ENCODE data around the gene MEIOC. TPM values are rescaled to one million over a fixed set of nuclear protein-coding genes. Genes with fewer than 3 reads are reported as not detected.

The MEIOC gene
- total and polyA plus RNA-seq, 2 experiments from 2014 or later, result 0.21 to 1.1 TPM

Other genes starting within 250 kb of the MEIOC start
- 22.7 and 34.7 TPM in 2 replicates for gene GPATCH8, start 153.1 kb upstream of the MEIOC start, total RNA-seq
- gene GPATCH8, start 153.1 kb upstream of the MEIOC start, polyA plus RNA-seq, result 38.7 and 47.6 TPM in 2 replicates
- gene FZD2, start 99.0 kb upstream of the MEIOC start, total RNA-seq, result 47.1 and 47.4 TPM in 2 replicates
- gene FZD2, start 99.0 kb upstream of the MEIOC start, polyA plus RNA-seq, result 51.5 and 63.4 TPM in 2 replicates
- 31.0 and 33.4 TPM in 2 replicates for gene CCDC43, start 33.3 kb downstream of the MEIOC start, total RNA-seq
- gene CCDC43, start 33.3 kb downstream of the MEIOC start, polyA plus RNA-seq, result 27.7 and 39.2 TPM in 2 replicates
- gene DBF4B, start 52.2 kb downstream of the MEIOC start, total RNA-seq, result 12.2 and 26.8 TPM in 2 replicates
- gene DBF4B, start 52.2 kb downstream of the MEIOC start, polyA plus RNA-seq, result 15.3 and 23.2 TPM in 2 replicates
- gene ADAM11, start 102.5 kb downstream of the MEIOC start, total RNA-seq, result 72.3 and 116 TPM in 2 replicates
- gene ADAM11, start 102.5 kb downstream of the MEIOC start, polyA plus RNA-seq, result 22.3 and 29.1 TPM in 2 replicates
- 25.8 and 37.3 TPM in 2 replicates for gene GJC1, start 173.8 kb downstream of the MEIOC start, total RNA-seq
- gene GJC1, start 173.8 kb downstream of the MEIOC start, polyA plus RNA-seq, result 14.8 and 27.0 TPM in 2 replicates
- gene HIGD1B, start 191.4 kb downstream of the MEIOC start, total RNA-seq, result not detected in 2 replicates
- 0.55 TPM in 1 of 2 replicates, not detected in the other for gene HIGD1B, start 191.4 kb downstream of the MEIOC start, polyA plus RNA-seq
- gene EFTUD2, start 243.0 kb downstream of the MEIOC start, total RNA-seq, result 101 and 151 TPM in 2 replicates
- 105 and 141 TPM in 2 replicates for gene EFTUD2, start 243.0 kb downstream of the MEIOC start, polyA plus RNA-seq

Data from cardiac muscle cell (in vitro differentiated cells and primary cell).